SK-N-SH treated with all-trans-retinoic acid at 6 μM for 48 hours (cell line): ENCODE measurements around the gene TUBGCP2.
"Not testable (repeated sequence)": the region's sequence is repeated elsewhere in the genome, so short reads cannot be mapped to it uniquely, and the experiment has no call there.

Source experiments
- ATAC-seq: fragments of 200-7000 bp; cut with Tn5 transposase; 3 replicates; pipeline ENCODE4 v1.9.1; 2020; ENCODE audit warnings: mild to moderate bottlenecking, moderate library complexity
- CSDC2 ChIP-seq: fragments of 250-450 bp; sonication (Bioruptor Pico); IDR thresholded peaks from 2 replicates; pipeline ENCODE4 v1.5.0; 2020; ENCODE audit warnings: mild to moderate bottlenecking, moderate library complexity
- CSRNP3 ChIP-seq: fragments of 250-450 bp; sonication (Bioruptor Pico); IDR thresholded peaks from 2 replicates; pipeline ENCODE4 v1.5.1; 2021; ENCODE audit warnings: mild to moderate bottlenecking, moderate library complexity
- ESRRG ChIP-seq: fragments of 250-450 bp; sonication (Bioruptor Pico); IDR thresholded peaks from 2 replicates; pipeline ENCODE4 v1.6.1; 2021; ENCODE audit warnings: mild to moderate bottlenecking
- GLIS3 ChIP-seq: fragments of 250-450 bp; sonication (Bioruptor Pico); IDR thresholded peaks from 2 replicates; pipeline ENCODE4 v1.5.0; 2020; ENCODE audit warnings: mild to moderate bottlenecking, moderate library complexity
- ISL1 ChIP-seq: fragments of 250-450 bp; sonication (Bioruptor Pico); IDR thresholded peaks from 2 replicates; pipeline ENCODE4 v2.1.2; 2022; ENCODE audit warnings: mild to moderate bottlenecking, moderate library complexity
- OSR1 ChIP-seq: fragments of 250-450 bp; sonication (Bioruptor Pico); IDR thresholded peaks from 2 replicates; pipeline ENCODE4 v1.8.0; 2022; ENCODE audit warnings: moderate library complexity, mild to moderate bottlenecking, inconsistent platforms
- RARB ChIP-seq: fragments of 250-450 bp; sonication (Bioruptor Pico); IDR thresholded peaks from 2 replicates; pipeline ENCODE4 v1.8.0; 2021; ENCODE audit warnings: mild to moderate bottlenecking, moderate library complexity
- SNAI2 ChIP-seq: fragments of 250-450 bp; sonication (Bioruptor Pico); IDR thresholded peaks from 2 replicates; pipeline ENCODE4 v1.5.0; 2020; ENCODE audit warnings: mild to moderate bottlenecking, moderate library complexity
- TCF4 ChIP-seq: fragments of 250-450 bp; sonication (Bioruptor Pico); IDR thresholded peaks from 2 replicates; pipeline ENCODE4 v1.8.0; 2021; ENCODE audit warnings: mild to moderate bottlenecking, moderate library complexity, borderline replicate concordance
- TOX ChIP-seq: fragments of 250-450 bp; sonication (Bioruptor Pico); IDR thresholded peaks from 2 replicates; pipeline ENCODE4 v1.8.0; 2021; ENCODE audit warnings: mild to moderate bottlenecking, moderate library complexity, borderline replicate concordance
- ZC3H10 ChIP-seq: fragments of 250-450 bp; sonication (Bioruptor Pico); IDR thresholded peaks from 2 replicates; pipeline ENCODE4 v1.5.1; 2021; ENCODE audit warnings: mild to moderate bottlenecking, moderate library complexity
- ZFP3 ChIP-seq: fragments of 250-450 bp; sonication (Bioruptor Pico); IDR thresholded peaks from 2 replicates; pipeline ENCODE4 v1.5.0; 2020; ENCODE audit warnings: mild to moderate bottlenecking, moderate library complexity
- ZFP30 ChIP-seq: fragments of 450-650 bp; formaldehyde crosslinking; IDR thresholded peaks from 2 replicates; pipeline ENCODE4 v1.5.0; 2022; ENCODE audit warnings: mild to moderate bottlenecking, moderate library complexity
- ZNF565 ChIP-seq: fragments of 450-650 bp; formaldehyde crosslinking; conservative IDR thresholded peaks from 2 replicates; pipeline ENCODE4 v1.5.0; 2020; ENCODE audit warnings: low read depth, mild to moderate bottlenecking, moderate library complexity
- ZNF70 ChIP-seq: fragments of 450-650 bp; formaldehyde crosslinking; IDR thresholded peaks from 2 replicates; pipeline ENCODE4 v1.5.0; 2020; ENCODE audit warnings: mild to moderate bottlenecking, moderate library complexity
- ZNF8 ChIP-seq: fragments of 450-650 bp; formaldehyde crosslinking; IDR thresholded peaks from 2 replicates; pipeline ENCODE4 v1.5.0; 2020; ENCODE audit warnings: mild to moderate bottlenecking, moderate library complexity
- TF ChIP-seq, protein P1 (sequence below): fragments of 250-450 bp; sonication (Bioruptor Pico); IDR thresholded peaks from 2 replicates; pipeline ENCODE4 v1.5.1; 2020; ENCODE audit warnings: low read depth, mild to moderate bottlenecking, moderate library complexity
- TF ChIP-seq, protein P2 (sequence below): fragments of 250-450 bp; sonication (Bioruptor Pico); IDR thresholded peaks from 2 replicates; pipeline ENCODE4 v1.8.0; 2021; ENCODE audit warnings: low read depth, mild to moderate bottlenecking, moderate library complexity, borderline replicate concordance
- TF ChIP-seq, protein P3 (sequence below): fragments of 250-450 bp; sonication (Bioruptor Pico); IDR thresholded peaks from 2 replicates; pipeline ENCODE4 v1.5.0; 2020; ENCODE audit warnings: mild to moderate bottlenecking, moderate library complexity

The TUBGCP2 gene

GRCh38 chr10:133267293-133267692 lies 41.4 kb downstream of the TUBGCP2 start:
- ATAC-seq, result no peak
- TF ChIP-seq SNAI2, result no peak
- TF ChIP-seq, protein P1, sequence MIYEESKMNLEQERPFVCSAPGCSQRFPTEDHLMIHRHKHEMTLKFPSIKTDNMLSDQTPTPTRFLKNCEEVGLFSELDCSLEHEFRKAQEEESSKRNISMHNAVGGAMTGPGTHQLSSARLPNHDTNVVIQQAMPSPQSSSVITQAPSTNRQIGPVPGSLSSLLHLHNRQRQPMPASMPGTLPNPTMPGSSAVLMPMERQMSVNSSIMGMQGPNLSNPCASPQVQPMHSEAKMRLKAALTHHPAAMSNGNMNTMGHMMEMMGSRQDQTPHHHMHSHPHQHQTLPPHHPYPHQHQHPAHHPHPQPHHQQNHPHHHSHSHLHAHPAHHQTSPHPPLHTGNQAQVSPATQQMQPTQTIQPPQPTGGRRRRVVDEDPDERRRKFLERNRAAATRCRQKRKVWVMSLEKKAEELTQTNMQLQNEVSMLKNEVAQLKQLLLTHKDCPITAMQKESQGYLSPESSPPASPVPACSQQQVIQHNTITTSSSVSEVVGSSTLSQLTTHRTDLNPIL, result no peak
- TF ChIP-seq CSRNP3 (CRISPR knock-in tag), result no peak
- no peak for TF ChIP-seq ZNF8 (CRISPR knock-in tag)
- no peak for TF ChIP-seq ZNF70
- no peak for TF ChIP-seq ZFP3 (CRISPR knock-in tag)
- no peak for TF ChIP-seq CSDC2
- no peak for TF ChIP-seq ESRRG
- TF ChIP-seq, protein P2, sequence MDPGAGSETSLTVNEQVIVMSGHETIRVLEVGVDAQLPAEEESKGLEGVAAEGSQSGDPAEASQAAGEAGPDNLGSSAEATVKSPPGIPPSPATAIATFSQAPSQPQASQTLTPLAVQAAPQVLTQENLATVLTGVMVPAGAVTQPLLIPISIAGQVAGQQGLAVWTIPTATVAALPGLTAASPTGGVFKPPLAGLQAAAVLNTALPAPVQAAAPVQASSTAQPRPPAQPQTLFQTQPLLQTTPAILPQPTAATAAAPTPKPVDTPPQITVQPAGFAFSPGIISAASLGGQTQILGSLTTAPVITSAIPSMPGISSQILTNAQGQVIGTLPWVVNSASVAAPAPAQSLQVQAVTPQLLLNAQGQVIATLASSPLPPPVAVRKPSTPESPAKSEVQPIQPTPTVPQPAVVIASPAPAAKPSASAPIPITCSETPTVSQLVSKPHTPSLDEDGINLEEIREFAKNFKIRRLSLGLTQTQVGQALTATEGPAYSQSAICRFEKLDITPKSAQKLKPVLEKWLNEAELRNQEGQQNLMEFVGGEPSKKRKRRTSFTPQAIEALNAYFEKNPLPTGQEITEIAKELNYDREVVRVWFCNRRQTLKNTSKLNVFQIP (CRISPR knock-in tag), result no peak
- TF ChIP-seq ISL1 (CRISPR knock-in tag), result no peak
- no peak for TF ChIP-seq OSR1 (CRISPR knock-in tag)
- no peak for TF ChIP-seq GLIS3 (CRISPR knock-in tag)
- no peak for TF ChIP-seq TCF4 (CRISPR knock-in tag)
- TF ChIP-seq, protein P3, sequence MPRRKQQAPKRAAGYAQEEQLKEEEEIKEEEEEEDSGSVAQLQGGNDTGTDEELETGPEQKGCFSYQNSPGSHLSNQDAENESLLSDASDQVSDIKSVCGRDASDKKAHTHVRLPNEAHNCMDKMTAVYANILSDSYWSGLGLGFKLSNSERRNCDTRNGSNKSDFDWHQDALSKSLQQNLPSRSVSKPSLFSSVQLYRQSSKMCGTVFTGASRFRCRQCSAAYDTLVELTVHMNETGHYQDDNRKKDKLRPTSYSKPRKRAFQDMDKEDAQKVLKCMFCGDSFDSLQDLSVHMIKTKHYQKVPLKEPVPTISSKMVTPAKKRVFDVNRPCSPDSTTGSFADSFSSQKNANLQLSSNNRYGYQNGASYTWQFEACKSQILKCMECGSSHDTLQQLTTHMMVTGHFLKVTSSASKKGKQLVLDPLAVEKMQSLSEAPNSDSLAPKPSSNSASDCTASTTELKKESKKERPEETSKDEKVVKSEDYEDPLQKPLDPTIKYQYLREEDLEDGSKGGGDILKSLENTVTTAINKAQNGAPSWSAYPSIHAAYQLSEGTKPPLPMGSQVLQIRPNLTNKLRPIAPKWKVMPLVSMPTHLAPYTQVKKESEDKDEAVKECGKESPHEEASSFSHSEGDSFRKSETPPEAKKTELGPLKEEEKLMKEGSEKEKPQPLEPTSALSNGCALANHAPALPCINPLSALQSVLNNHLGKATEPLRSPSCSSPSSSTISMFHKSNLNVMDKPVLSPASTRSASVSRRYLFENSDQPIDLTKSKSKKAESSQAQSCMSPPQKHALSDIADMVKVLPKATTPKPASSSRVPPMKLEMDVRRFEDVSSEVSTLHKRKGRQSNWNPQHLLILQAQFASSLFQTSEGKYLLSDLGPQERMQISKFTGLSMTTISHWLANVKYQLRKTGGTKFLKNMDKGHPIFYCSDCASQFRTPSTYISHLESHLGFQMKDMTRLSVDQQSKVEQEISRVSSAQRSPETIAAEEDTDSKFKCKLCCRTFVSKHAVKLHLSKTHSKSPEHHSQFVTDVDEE, result no peak
- TF ChIP-seq TOX (CRISPR knock-in tag), result no peak
- TF ChIP-seq ZNF565 (CRISPR knock-in tag), result no peak
- TF ChIP-seq, all 23 proteins: peak for 0

GRCh38 chr10:133266056-133266795 lies 42.4 kb downstream of the TUBGCP2 start:
- TF ChIP-seq ZC3H10 (CRISPR knock-in tag) (no peak), TCF4 (CRISPR knock-in tag) (no peak), ZNF70 (no peak)
- ATAC-seq, result no peak

- not testable (repeated sequence) for ATAC-seq
Measured at GRCh38 chr10:133265052-133265451, 43.6 kb downstream of the TUBGCP2 start.

DNA sequence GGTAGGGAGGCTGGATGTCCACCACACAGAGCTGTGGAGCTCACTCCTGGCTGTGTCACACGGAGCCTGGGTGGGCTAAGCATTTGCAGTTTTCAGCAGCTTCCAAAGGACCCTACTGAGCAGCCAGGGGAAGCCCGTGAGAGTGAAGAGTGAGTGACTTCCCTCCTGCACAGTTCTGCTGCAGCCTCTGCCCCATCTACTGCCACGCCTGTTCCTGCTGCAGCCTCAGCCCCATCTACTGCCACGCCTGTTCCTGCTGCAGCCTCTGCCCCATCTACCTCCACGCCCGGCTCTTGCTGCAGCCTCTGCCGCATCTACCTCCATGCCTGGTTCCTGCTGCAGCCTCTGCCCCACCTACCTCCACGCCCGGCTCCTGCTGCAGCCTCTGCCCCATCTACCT lies 44.2 kb downstream of the TUBGCP2 start:
- no peak for TF ChIP-seq TCF4 (CRISPR knock-in tag)
- no peak for TF ChIP-seq ESRRG
- no peak for TF ChIP-seq ZNF565 (CRISPR knock-in tag)
- no peak for TF ChIP-seq RARB
- TF ChIP-seq ZNF8 (CRISPR knock-in tag), result no peak
- no peak for TF ChIP-seq ZFP30 (CRISPR knock-in tag)
- TF ChIP-seq ZFP3 (CRISPR knock-in tag), result no peak
- TF ChIP-seq ZC3H10 (CRISPR knock-in tag), result no peak
- TF ChIP-seq CSDC2, result no peak
- no peak for TF ChIP-seq ZNF70
- TF ChIP-seq, protein P1, result no peak
- no peak for ATAC-seq
